Measurements from ENCODE around the gene CAMTA1.
"Not testable (repeated sequence)": the region's sequence is repeated elsewhere in the genome, so short reads cannot be mapped to it uniquely, and the experiment has no call there.

Gene CAMTA1

GRCh38 chr1:7320661-7321060, 535.4 kb downstream of the CAMTA1 start:
- Histone ChIP-seq H3K4me1 (ENCODE audit: control insufficient read depth, insufficient read depth, low read length) (no peaks in the 10 kb centered on the region), H3K4me3 (ENCODE audit: insufficient read depth, low read depth, low read length) (no peak overlapping the region), H3K27ac (ENCODE audit: insufficient read depth, low read depth, low read length, poor library complexity, severe bottlenecking) (no peak overlapping the region), H3K9me3 (ENCODE audit: control insufficient read depth, low read length) (no peaks in the 10 kb centered on the region), H3K27me3 (ENCODE audit: control insufficient read depth, insufficient read depth, low read length, poor library complexity, severe bottlenecking) (no peaks in the 10 kb centered on the region), H3K36me3 (ENCODE audit: control insufficient read depth, insufficient read depth, low read length) (no peaks in the 10 kb centered on the region)

GRCh38 chr1:7322283-7322785, 537.1 kb downstream of the CAMTA1 start:
- 88 to 96% methylated on average over 1 to 2 of the region's 2 CpGs for WGBS, 2 experiments
- H3K4me3 ChIP-seq (ENCODE audit: insufficient read depth, low read depth, low read length), result no peak overlapping the region
- H3K27me3 ChIP-seq (ENCODE audit: control insufficient read depth, insufficient read depth, low read length, poor library complexity, severe bottlenecking), result no peaks in the 10 kb centered on the region
- no peaks in the 10 kb centered on the region for H3K36me3 ChIP-seq (ENCODE audit: control insufficient read depth, insufficient read depth, low read length)
- no peaks in the 10 kb centered on the region for H3K4me1 ChIP-seq (ENCODE audit: control insufficient read depth, insufficient read depth, low read length)
- H3K27ac ChIP-seq (ENCODE audit: insufficient read depth, low read depth, low read length, poor library complexity, severe bottlenecking), result no peak overlapping the region
- H3K9me3 ChIP-seq (ENCODE audit: control insufficient read depth, low read length), result no peaks in the 10 kb centered on the region

GRCh38 chr1:7322912-7323311, 537.7 kb downstream of the CAMTA1 start:
- WGBS, 2 experiments, result no CpG with 5 or more reads among the region's 1 CpG
- no peak overlapping the region for H3K4me3 ChIP-seq (ENCODE audit: insufficient read depth, low read depth, low read length)
- no peaks in the 10 kb centered on the region for H3K36me3 ChIP-seq (ENCODE audit: control insufficient read depth, insufficient read depth, low read length)
- H3K4me1 ChIP-seq (ENCODE audit: control insufficient read depth, insufficient read depth, low read length), result no peaks in the 10 kb centered on the region
- H3K27ac ChIP-seq (ENCODE audit: insufficient read depth, low read depth, low read length, poor library complexity, severe bottlenecking), result no peak overlapping the region
- H3K27me3 ChIP-seq (ENCODE audit: control insufficient read depth, insufficient read depth, low read length, poor library complexity, severe bottlenecking), result no peaks in the 10 kb centered on the region
- H3K9me3 ChIP-seq (ENCODE audit: control insufficient read depth, low read length), result no peaks in the 10 kb centered on the region

- Histone ChIP-seq H3K4me1 (ENCODE audit: control insufficient read depth, insufficient read depth, low read length) (no peaks in the 10 kb centered on the region), H3K9me3 (ENCODE audit: control insufficient read depth, low read length) (no peaks in the 10 kb centered on the region), H3K27me3 (ENCODE audit: control insufficient read depth, insufficient read depth, low read length, poor library complexity, severe bottlenecking) (no peaks in the 10 kb centered on the region), H3K27ac (ENCODE audit: insufficient read depth, low read depth, low read length, poor library complexity, severe bottlenecking) (no peak overlapping the region), H3K36me3 (ENCODE audit: control insufficient read depth, insufficient read depth, low read length) (no peaks in the 10 kb centered on the region), H3K4me3 (ENCODE audit: insufficient read depth, low read depth, low read length) (no peak overlapping the region)
- WGBS, 2 experiments, result 89 to 91% methylated on average over 3 of the region's 3 CpGs
Measured at GRCh38 chr1:7325254-7325653, 540.0 kb downstream of the CAMTA1 start.

GRCh38 chr1:7326366-7326765, 541.1 kb downstream of the CAMTA1 start:
- 89 to 97% methylated on average over 2 of the region's 2 CpGs for WGBS, 2 experiments
- no peak overlapping the region for H3K4me3 ChIP-seq (ENCODE audit: insufficient read depth, low read depth, low read length)
- H3K9me3 ChIP-seq (ENCODE audit: control insufficient read depth, low read length), result no peaks in the 10 kb centered on the region
- H3K27ac ChIP-seq (ENCODE audit: insufficient read depth, low read depth, low read length, poor library complexity, severe bottlenecking), result no peak overlapping the region
- no peaks in the 10 kb centered on the region for H3K36me3 ChIP-seq (ENCODE audit: control insufficient read depth, insufficient read depth, low read length)
- H3K27me3 ChIP-seq (ENCODE audit: control insufficient read depth, insufficient read depth, low read length, poor library complexity, severe bottlenecking), result no peaks in the 10 kb centered on the region
- H3K4me1 ChIP-seq (ENCODE audit: control insufficient read depth, insufficient read depth, low read length), result no peaks in the 10 kb centered on the region

GRCh38 chr1:7327849-7328248, 542.6 kb downstream of the CAMTA1 start:
- H3K4me1 ChIP-seq (ENCODE audit: control insufficient read depth, insufficient read depth, low read length), result no peaks in the 10 kb centered on the region

GRCh38 chr1:7329868-7330615, 544.8 kb downstream of the CAMTA1 start:
- Histone ChIP-seq H3K27ac (ENCODE audit: insufficient read depth, low read depth, low read length, poor library complexity, severe bottlenecking) (no peak overlapping the region), H3K9me3 (ENCODE audit: control insufficient read depth, low read length) (no peaks in the 10 kb centered on the region), H3K36me3 (ENCODE audit: control insufficient read depth, insufficient read depth, low read length) (no peaks in the 10 kb centered on the region), H3K27me3 (ENCODE audit: control insufficient read depth, insufficient read depth, low read length, poor library complexity, severe bottlenecking) (no peaks in the 10 kb centered on the region), H3K4me1 (ENCODE audit: control insufficient read depth, insufficient read depth, low read length) (peaks cover 17% of the 10 kb centered on the region), H3K4me3 (ENCODE audit: insufficient read depth, low read depth, low read length) (no peak overlapping the region)
- WGBS, 2 experiments, result 94% methylated on average over 15 of the region's 15 CpGs

More at GRCh38 chr1:7327849-7328248, 542.6 kb downstream of the CAMTA1 start:
- Histone ChIP-seq H3K27me3 (ENCODE audit: control insufficient read depth, insufficient read depth, low read length, poor library complexity, severe bottlenecking) (no peaks in the 10 kb centered on the region), H3K9me3 (ENCODE audit: control insufficient read depth, low read length) (no peaks in the 10 kb centered on the region), H3K36me3 (ENCODE audit: control insufficient read depth, insufficient read depth, low read length) (no peaks in the 10 kb centered on the region), H3K4me3 (ENCODE audit: insufficient read depth, low read depth, low read length) (no peak overlapping the region), H3K27ac (ENCODE audit: insufficient read depth, low read depth, low read length, poor library complexity, severe bottlenecking) (no peak overlapping the region)
- WGBS, 2 experiments, result 89 to 94% methylated on average over 3 of the region's 3 CpGs

GRCh38 chr1:7330726-7331125, 545.5 kb downstream of the CAMTA1 start:
- WGBS, 2 experiments, result 95% methylated on average over 7 of the region's 7 CpGs
- peaks cover 18% of the 10 kb centered on the region for H3K4me1 ChIP-seq (ENCODE audit: control insufficient read depth, insufficient read depth, low read length)
- H3K9me3 ChIP-seq (ENCODE audit: control insufficient read depth, low read length); H3K4me3 ChIP-seq (ENCODE audit: insufficient read depth, low read depth, low read length); H3K27ac ChIP-seq (ENCODE audit: insufficient read depth, low read depth, low read length, poor library complexity, severe bottlenecking); H3K36me3 ChIP-seq (ENCODE audit: control insufficient read depth, insufficient read depth, low read length); H3K27me3 ChIP-seq (ENCODE audit: control insufficient read depth, insufficient read depth, low read length, poor library complexity, severe bottlenecking): not testable (repeated sequence)

GRCh38 chr1:7331926-7332535, 546.8 kb downstream of the CAMTA1 start:
- H3K4me1 ChIP-seq (ENCODE audit: control insufficient read depth, insufficient read depth, low read length), result peaks cover 18% of the 10 kb centered on the region
- H3K27me3 ChIP-seq (ENCODE audit: control insufficient read depth, insufficient read depth, low read length, poor library complexity, severe bottlenecking), result no peaks in the 10 kb centered on the region
- no peak overlapping the region for H3K27ac ChIP-seq (ENCODE audit: insufficient read depth, low read depth, low read length, poor library complexity, severe bottlenecking)
- WGBS, 2 experiments, result 83 to 84% methylated on average over 8 of the region's 9 CpGs
- H3K9me3 ChIP-seq (ENCODE audit: control insufficient read depth, low read length), result no peaks in the 10 kb centered on the region
- no peak overlapping the region for H3K4me3 ChIP-seq (ENCODE audit: insufficient read depth, low read depth, low read length)
- no peaks in the 10 kb centered on the region for H3K36me3 ChIP-seq (ENCODE audit: control insufficient read depth, insufficient read depth, low read length)

- H3K4me3 ChIP-seq (ENCODE audit: insufficient read depth, low read depth, low read length), result no peak overlapping the region
- H3K9me3 ChIP-seq (ENCODE audit: control insufficient read depth, low read length), result no peaks in the 10 kb centered on the region
- 94 to 96% methylated on average over 11 of the region's 11 CpGs for WGBS, 2 experiments
- no peak overlapping the region for H3K27ac ChIP-seq (ENCODE audit: insufficient read depth, low read depth, low read length, poor library complexity, severe bottlenecking)
- H3K27me3 ChIP-seq (ENCODE audit: control insufficient read depth, insufficient read depth, low read length, poor library complexity, severe bottlenecking), result no peaks in the 10 kb centered on the region
- H3K4me1 ChIP-seq (ENCODE audit: control insufficient read depth, insufficient read depth, low read length), result peaks cover 18% of the 10 kb centered on the region
- H3K36me3 ChIP-seq (ENCODE audit: control insufficient read depth, insufficient read depth, low read length), result no peaks in the 10 kb centered on the region
Measured at GRCh38 chr1:7333094-7333493, 547.8 kb downstream of the CAMTA1 start.
